HL-60 (cell line): ENCODE data around the gene ENPP1.

ENCODE experiments used
- DNase-seq, 2 experiments: peaks; one replicate each; pipeline ENCODE4 v3.0.0-alpha.2; 2010 to 2020; ENCODE audit warnings: low read depth in 1 of 2, low spot score in 1 of 2
- H3K27ac ChIP-seq: fragments of 250-450 bp; sonication (Bioruptor Pico); replicated peaks from 2 replicates; pipeline ENCODE4 v1.5.1; 2020; ENCODE audit warnings: mild to moderate bottlenecking, moderate library complexity
- H3K27me3 ChIP-seq: fragments of 250-450 bp; sonication (Bioruptor Pico); 2 replicates; pipeline ENCODE4 v1.5.1; 2021; ENCODE audit warnings: mild to moderate bottlenecking, moderate library complexity; ENCODE audit not compliant: insufficient read depth, poor library complexity, severe bottlenecking
- H3K4me3 ChIP-seq: replicated peaks from 2 replicates; pipeline ENCODE4 v1.5.1; 2011; ENCODE audit warnings: mild to moderate bottlenecking, control low read depth, low read length; ENCODE audit not compliant: insufficient read depth
- GABPA ChIP-seq: IDR thresholded peaks from 2 replicates; pipeline ENCODE4 v1.6.1; 2012; ENCODE audit warnings: low read depth
- POLR2AphosphoS5 ChIP-seq: IDR thresholded peaks from 2 replicates; pipeline ENCODE4 v1.6.1; 2012; ENCODE audit warnings: low read depth
- SPI1 ChIP-seq: IDR thresholded peaks from 2 replicates; pipeline ENCODE4 v1.6.1; 2012; ENCODE audit warnings: low read depth, mild to moderate bottlenecking, borderline replicate concordance
- TF ChIP-seq, protein P1 (sequence below): IDR thresholded peaks from one replicate; pipeline ENCODE4 v1.5.1; 2011; ENCODE audit warnings: low read length, control low read depth, inconsistent platforms; ENCODE audit not compliant: insufficient read depth
- TF ChIP-seq, protein P2 (sequence below): IDR thresholded peaks from 2 replicates; pipeline ENCODE4 v1.6.1; 2012; ENCODE audit warnings: low read depth; ENCODE audit not compliant: insufficient replicate concordance

ENPP1 gene

DNA sequence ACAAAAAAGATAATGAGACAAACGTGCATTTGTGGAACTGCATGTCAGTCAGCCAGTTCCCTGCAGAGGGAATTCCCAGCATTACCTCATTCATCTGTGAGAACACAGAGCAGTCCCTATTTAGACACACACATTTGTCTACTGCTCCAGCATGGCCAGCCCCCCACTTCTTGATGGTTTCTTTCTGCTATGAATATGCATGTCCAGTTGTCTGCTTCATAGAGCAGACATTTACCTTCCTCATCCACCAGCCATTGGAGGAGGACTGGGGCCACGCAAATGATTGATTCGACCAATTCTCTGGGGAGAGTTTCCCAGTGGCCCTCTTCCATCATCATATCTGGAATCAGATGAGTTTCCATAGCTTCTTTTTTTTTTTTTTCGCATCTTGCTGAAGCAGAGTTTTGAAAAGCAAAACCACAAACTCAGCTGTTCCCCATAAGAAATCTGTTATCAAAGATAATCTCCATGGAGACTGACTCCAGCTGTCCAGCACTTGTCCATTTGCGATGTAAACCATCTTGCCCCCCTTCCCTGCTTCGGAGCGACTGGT lies 11.8 kb downstream of the ENPP1 start:
- Histone ChIP-seq H3K27ac (no peak overlapping the region), H3K27me3 (peaks cover under 1% of the 10 kb centered on the region), H3K4me3 (no peak overlapping the region)
- TF ChIP-seq POLR2AphosphoS5, result no peak
- TF ChIP-seq, protein P1, sequence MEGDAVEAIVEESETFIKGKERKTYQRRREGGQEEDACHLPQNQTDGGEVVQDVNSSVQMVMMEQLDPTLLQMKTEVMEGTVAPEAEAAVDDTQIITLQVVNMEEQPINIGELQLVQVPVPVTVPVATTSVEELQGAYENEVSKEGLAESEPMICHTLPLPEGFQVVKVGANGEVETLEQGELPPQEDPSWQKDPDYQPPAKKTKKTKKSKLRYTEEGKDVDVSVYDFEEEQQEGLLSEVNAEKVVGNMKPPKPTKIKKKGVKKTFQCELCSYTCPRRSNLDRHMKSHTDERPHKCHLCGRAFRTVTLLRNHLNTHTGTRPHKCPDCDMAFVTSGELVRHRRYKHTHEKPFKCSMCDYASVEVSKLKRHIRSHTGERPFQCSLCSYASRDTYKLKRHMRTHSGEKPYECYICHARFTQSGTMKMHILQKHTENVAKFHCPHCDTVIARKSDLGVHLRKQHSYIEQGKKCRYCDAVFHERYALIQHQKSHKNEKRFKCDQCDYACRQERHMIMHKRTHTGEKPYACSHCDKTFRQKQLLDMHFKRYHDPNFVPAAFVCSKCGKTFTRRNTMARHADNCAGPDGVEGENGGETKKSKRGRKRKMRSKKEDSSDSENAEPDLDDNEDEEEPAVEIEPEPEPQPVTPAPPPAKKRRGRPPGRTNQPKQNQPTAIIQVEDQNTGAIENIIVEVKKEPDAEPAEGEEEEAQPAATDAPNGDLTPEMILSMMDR, result no peak
- no peak for TF ChIP-seq GABPA
- TF ChIP-seq, protein P2, sequence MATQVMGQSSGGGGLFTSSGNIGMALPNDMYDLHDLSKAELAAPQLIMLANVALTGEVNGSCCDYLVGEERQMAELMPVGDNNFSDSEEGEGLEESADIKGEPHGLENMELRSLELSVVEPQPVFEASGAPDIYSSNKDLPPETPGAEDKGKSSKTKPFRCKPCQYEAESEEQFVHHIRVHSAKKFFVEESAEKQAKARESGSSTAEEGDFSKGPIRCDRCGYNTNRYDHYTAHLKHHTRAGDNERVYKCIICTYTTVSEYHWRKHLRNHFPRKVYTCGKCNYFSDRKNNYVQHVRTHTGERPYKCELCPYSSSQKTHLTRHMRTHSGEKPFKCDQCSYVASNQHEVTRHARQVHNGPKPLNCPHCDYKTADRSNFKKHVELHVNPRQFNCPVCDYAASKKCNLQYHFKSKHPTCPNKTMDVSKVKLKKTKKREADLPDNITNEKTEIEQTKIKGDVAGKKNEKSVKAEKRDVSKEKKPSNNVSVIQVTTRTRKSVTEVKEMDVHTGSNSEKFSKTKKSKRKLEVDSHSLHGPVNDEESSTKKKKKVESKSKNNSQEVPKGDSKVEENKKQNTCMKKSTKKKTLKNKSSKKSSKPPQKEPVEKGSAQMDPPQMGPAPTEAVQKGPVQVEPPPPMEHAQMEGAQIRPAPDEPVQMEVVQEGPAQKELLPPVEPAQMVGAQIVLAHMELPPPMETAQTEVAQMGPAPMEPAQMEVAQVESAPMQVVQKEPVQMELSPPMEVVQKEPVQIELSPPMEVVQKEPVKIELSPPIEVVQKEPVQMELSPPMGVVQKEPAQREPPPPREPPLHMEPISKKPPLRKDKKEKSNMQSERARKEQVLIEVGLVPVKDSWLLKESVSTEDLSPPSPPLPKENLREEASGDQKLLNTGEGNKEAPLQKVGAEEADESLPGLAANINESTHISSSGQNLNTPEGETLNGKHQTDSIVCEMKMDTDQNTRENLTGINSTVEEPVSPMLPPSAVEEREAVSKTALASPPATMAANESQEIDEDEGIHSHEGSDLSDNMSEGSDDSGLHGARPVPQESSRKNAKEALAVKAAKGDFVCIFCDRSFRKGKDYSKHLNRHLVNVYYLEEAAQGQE, result no peak
- TF ChIP-seq SPI1, result no peak
- no peak for DNase-seq

DNA sequence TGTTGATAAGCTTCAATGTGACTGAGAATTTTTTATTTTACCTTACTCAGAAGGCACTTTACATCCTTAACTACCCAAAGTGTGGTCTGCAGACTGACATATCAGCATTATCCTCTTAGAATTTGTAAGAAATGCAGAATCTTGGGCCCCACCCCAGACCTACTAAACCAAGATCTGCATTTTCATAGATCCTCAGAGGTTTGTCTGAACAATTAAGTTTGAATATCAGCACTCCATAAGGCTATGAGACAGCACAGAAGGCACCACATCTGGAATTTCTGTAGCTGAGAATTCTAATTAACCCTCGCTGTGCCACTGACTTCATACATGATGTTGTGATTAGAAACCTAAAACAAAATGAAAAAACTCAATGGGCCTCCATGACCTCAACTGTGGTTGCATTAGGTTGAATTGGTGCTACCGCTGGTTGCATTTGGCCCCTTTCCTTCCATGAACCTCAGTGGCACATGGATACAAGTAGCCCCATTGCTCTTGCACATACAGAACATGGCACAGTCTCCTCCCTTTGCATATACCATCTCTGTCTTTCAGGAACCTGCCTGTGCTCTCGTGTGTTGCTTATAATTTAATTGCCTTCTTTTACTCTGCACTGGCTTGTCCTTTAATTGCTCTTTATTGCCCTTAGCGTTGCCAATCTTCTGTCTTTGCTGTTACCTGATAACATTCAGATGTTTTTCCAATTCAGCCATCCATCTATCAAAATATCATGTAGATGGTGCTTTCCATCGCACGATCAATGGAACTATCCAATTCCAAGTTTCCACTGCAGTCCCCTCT lies 13.4 kb downstream of the ENPP1 start:
- H3K27ac ChIP-seq, result no peak overlapping the region
- TF ChIP-seq SPI1 (no peak), POLR2AphosphoS5 (no peak), GABPA (no peak)
- TF ChIP-seq, protein P1, result no peak
- TF ChIP-seq, protein P2, result no peak
- no peaks in the 10 kb centered on the region for H3K27me3 ChIP-seq
- no peak for DNase-seq
- H3K4me3 ChIP-seq, result no peak overlapping the region

DNA sequence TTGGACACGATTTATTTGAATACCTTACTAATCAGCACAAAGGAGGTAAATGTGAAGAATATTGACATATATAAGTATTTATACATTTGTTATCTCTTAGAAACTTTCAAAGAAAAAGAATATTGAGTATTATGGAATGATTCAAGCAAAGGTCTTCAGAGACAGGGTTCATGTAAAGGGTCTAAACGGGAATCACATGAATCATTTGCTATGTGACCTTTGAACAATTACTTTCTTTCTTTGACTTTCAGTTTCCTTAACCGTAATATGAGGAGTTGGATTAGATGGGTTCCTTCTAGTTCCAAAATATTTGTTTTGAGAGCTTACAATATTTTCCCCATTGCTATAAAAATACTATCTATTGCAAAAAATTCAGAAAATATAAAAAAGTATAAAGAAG lies 14.3 kb downstream of the ENPP1 start:
- TF ChIP-seq, protein P1, result no peak
- TF ChIP-seq, protein P2, result no peak
- TF ChIP-seq POLR2AphosphoS5 (no peak), GABPA (no peak), SPI1 (no peak)
- no peak for DNase-seq
- H3K4me3 ChIP-seq, result no peak overlapping the region

More for the DNA sequence above, 14.3 kb downstream of the ENPP1 start:
- Histone ChIP-seq H3K27ac (no peak overlapping the region), H3K27me3 (no peaks in the 10 kb centered on the region)
